Naive B cell (primary cell): ENCODE measurements around the gene IGFBP6. TPM values are rescaled to one million over a fixed set of nuclear protein-coding genes. Genes with fewer than 3 reads are reported as not detected.

Experiments used
- ATAC-seq, 2 donors: fragments of 150-1000 bp; cut with Tn5 transposase; 2 replicates each; pipeline ENCODE4 v1.10.0; 2021; ENCODE audit warnings: low read depth in 2 of 2, mild to moderate bottlenecking in 2 of 2, moderate library complexity in 2 of 2
- DNase-seq: peaks from one replicate; pipeline ENCODE4 v3.0.0; 2022
- H3K27ac Mint-ChIP-seq, 6 donors: one replicate each; pipeline ENCODE4 v1.8.0; 2020 to 2022; ENCODE audit warnings: mild to moderate bottlenecking in 6 of 6, mixed read lengths in 6 of 6, moderate library complexity in 5 of 6, inconsistent platforms in 2 of 6
- H3K27me3 Mint-ChIP-seq, 3 donors: one replicate each; pipeline ENCODE4 v1.8.0; 2021 to 2022; ENCODE audit warnings: mixed read lengths in 3 of 3, mild to moderate bottlenecking in 1 of 3
- H3K36me3 Mint-ChIP-seq, 2 donors: one replicate each; pipeline ENCODE4 v1.8.0; 2020 to 2022; ENCODE audit warnings: mixed read lengths in 2 of 2, inconsistent platforms in 1 of 2, mild to moderate bottlenecking in 1 of 2
- H3K4me1 Mint-ChIP-seq, 3 donors: one replicate each; pipeline ENCODE4 v1.8.0; 2020 to 2022; ENCODE audit warnings: mixed read lengths in 3 of 3, inconsistent platforms in 1 of 3, mild to moderate bottlenecking in 1 of 3, moderate library complexity in 1 of 3
- H3K4me3 Mint-ChIP-seq, 8 donors: one replicate each; pipeline ENCODE4 v1.8.0; 2020 to 2022; ENCODE audit warnings: mild to moderate bottlenecking in 8 of 8, mixed read lengths in 8 of 8, moderate library complexity in 8 of 8, inconsistent platforms in 2 of 8
- H3K9me3 Mint-ChIP-seq, 7 donors: one replicate each; pipeline ENCODE4 v1.8.0; 2020 to 2022; ENCODE audit warnings: mixed read lengths in 7 of 7, mild to moderate bottlenecking in 5 of 7, inconsistent platforms in 2 of 7, moderate library complexity in 1 of 7
- polyA plus RNA-seq, 6 donors: library from polyadenylated mRNA; unstranded; fragments of 300-500 nt; fragmentation: Illumina TruSeq; gene quantifications; one replicate each; pipeline ENCODE4 v1.2.3, GENCODE V29; 2021; ENCODE audit warnings: low read depth in 6 of 6

Gene IGFBP6
- polyA plus RNA-seq, 6 donors from 2014 or later, result not detected

DNA sequence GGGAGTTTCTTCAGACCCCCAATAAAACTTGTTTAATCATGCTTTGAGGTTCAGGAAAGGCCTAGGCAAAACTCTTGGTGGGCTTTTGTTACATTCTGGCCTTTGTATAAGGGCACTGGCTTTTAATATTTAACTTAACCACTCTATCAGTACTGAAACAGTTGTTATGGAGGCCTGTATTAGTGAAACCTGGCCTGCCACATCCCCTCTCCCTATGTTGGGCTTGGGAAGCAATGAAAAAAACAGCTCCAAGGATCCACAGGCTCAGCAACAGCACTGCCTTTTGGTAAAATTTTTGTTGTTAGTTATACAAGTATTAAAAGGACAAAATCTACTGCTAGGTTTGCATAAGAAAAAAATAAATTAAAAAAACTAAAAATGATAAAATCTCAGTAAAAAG, 16.5 kb downstream of the IGFBP6 start:
- Mint-ChIP-seq H3K4me1 (no peaks in the 10 kb centered on the region), H3K27ac (no peak overlapping the region), H3K9me3 (no peaks in the 10 kb centered on the region), H3K36me3 (no peaks in the 10 kb centered on the region), H3K27me3 (peaks cover 0 to 4% (median 0%) of the 10 kb centered on the region in 3 donors), H3K4me3 (no peak overlapping the region)
- no peak for DNase-seq
- ATAC-seq, result no peak

DNA sequence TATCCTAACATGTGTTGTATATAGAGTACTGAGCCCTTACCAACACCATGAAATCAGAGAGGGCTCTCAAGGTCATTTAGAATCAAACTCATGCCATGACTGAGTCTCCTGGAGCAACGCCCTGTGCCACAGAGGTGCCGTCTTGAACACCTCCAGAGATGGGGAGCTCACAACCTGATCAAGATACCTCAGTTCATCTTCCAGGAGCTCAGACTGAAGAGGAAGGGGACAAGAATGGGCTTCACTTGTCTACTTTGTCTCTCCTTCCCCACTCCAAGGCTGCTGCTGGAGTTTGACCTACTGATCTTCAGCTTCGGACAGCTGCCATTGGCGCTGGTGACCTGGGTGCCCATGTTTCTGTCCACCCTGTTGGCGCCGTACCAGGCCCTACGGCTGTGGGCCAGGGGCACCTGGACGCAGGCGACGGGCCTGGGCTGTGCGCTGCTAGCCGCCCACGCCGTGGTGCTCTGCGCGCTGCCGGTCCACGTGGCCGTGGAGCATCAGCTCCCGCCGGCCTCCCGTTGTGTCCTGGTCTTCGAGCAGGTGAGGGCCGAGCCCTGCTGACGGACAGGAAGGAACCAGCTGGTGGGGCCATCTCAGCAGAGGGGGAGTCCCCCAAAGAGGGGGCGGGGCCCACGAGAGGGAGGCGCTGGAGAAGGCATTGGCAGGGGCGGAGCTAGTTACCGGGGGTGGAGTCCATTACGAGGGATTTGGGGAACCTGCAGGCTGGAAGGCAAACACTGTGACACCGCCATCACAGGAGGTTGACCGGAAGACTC, 17.8 kb downstream of the IGFBP6 start:
- Mint-ChIP-seq H3K4me3 (no peak overlapping the region), H3K27me3 (peaks cover 0 to 4% (median 0%) of the 10 kb centered on the region in 3 donors), H3K36me3 (no peaks in the 10 kb centered on the region), H3K4me1 (no peaks in the 10 kb centered on the region), H3K9me3 (no peaks in the 10 kb centered on the region), H3K27ac (peak overlapping the region in 1 of 6 donors; percentile 63)
- DNase-seq, result no peak
- no peak for ATAC-seq

DNA sequence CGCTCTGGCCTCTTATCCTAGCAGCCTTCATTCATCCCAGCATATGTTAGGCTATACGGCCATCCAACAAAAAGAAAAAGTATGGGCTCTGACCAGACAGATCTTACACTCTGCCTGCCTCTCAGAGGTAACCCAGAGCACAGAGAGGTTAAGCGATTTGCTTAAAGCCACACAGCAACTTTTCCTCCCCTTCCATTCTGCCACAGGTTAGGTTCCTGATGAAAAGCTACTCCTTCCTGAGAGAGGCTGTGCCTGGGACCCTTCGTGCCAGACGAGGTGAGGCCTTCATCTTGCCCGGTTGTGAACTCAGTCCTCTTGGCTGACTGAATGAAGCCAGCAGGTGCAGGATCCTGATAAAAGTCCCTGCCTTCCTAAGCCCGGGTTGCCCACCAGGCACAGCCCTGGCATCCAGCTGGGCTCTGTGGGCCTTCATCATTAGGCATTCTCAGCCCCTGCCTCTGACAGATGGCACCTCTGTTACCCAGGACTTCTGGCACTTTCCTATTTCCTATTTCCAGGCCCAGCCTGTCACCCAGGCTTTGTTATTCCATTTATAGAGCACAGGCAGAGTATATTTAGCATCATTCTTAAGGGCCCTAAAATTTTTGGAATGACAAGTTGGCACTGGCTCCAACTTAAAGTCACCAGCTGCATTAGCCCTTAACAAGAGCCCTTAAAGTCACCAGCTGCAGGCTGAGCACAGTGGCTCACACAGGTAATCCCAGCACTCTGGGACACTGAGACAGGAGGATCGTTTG, 18.6 kb downstream of the IGFBP6 start:
- DNase-seq (no peak), ATAC-seq (no peak)
- no peaks in the 10 kb centered on the region for H3K4me1 Mint-ChIP-seq
- no peaks in the 10 kb centered on the region for H3K36me3 Mint-ChIP-seq
- H3K27ac Mint-ChIP-seq, result peak overlapping the region in 1 of 6 donors; percentile 22
- H3K27me3 Mint-ChIP-seq, result peaks cover 0 to 4% (median 0%) of the 10 kb centered on the region in 3 donors
- H3K4me3 Mint-ChIP-seq, result no peak overlapping the region
- no peaks in the 10 kb centered on the region for H3K9me3 Mint-ChIP-seq

DNA sequence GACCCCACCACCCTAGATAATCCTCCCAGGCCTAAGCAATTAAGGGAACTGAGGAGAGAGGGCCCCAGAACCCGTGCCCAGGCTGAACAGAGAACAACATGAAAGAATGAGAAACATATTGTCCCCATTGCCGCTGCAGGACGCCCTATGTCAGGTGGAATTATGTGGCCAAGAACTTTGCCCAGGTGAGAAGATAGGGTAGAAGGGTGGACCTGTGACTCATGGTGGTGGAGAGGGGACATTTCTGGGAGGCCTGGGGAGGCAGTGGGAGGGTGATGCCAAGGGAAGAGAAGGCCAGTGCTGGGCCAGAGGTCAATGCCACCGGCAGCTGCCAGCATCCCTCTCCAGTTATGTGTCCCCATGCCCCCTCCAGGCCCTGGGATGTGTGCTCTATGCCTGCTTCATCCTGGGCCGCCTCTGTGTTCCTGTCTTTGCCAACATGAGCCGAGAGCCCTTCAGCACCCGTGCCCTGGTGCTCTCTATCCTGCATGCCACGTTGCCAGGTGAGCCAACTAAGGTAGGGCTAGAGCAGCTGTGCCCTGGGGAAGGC, 21.4 kb downstream of the IGFBP6 start:
- no peak for ATAC-seq
- no peak for DNase-seq
- Mint-ChIP-seq H3K4me3 (no peak overlapping the region), H3K4me1 (no peaks in the 10 kb centered on the region), H3K27ac (no peak overlapping the region), H3K27me3 (no peaks in the 10 kb centered on the region), H3K36me3 (no peaks in the 10 kb centered on the region), H3K9me3 (no peaks in the 10 kb centered on the region)

DNA sequence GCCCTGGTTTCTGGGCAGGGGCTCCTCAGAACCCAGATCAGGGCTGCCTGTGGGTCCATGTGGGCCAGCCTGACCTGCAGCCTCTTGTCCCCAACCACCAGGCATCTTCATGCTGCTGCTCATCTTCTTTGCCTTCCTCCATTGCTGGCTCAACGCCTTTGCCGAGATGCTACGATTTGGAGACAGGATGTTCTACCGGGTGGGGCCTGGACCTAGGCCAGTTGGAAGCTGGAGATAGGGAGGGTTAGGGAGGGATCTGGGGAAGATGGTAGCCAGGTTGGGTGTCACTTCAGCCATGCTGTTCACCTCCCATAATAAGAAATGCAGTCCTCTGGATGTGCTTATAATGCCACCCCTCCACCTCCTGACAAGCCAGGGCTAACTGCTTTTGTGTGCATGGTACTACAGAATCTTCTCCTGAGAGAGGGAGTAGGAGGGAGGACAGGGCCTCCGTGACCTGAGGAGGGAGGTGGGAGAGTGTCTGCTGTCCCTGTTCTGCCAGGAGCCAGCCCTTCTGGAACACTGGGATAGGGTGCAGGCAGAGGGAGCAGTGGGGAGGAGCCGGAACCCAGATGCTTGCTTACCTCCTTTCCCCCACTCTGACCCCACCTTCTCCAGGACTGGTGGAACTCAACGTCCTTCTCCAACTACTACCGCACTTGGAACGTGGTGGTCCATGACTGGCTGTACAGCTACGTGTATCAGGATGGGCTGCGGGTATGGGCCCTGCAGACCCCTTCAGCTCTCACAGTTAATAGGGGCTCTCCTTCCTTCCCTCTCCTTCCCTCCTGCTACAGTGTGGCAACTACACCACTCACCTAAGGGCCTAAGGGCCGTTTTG, 23.4 kb downstream of the IGFBP6 start:
- Mint-ChIP-seq H3K36me3 (no peaks in the 10 kb centered on the region), H3K27ac (no peak overlapping the region), H3K9me3 (no peaks in the 10 kb centered on the region), H3K4me1 (no peaks in the 10 kb centered on the region), H3K4me3 (no peak overlapping the region), H3K27me3 (peaks cover 4 to 5% (median 5%) of the 10 kb centered on the region in 3 donors)
- DNase-seq (no peak), ATAC-seq (no peak)

DNA sequence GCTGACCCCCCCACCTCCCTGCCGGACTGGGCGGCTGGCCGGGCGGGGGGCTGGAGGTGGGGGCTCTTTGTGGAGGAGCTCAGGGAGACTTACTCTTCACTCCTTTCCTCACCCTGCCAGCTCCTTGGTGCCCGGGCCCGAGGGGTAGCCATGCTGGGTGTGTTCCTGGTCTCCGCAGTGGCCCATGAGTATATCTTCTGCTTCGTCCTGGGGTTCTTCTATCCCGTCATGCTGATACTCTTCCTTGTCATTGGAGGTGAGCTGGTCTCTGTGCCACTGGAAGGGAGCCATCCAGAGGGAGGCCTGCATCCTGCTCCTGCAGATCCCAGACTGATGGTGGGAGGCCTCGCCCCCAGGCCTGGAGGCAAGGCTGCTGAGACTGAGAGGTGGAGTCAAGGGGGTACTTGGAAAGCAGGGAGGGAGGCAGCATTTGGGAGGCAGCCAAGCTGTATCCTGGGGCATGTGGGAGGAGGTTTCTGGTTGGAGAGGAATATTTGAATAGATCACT, 25.5 kb downstream of the IGFBP6 start:
- H3K9me3 Mint-ChIP-seq, result no peaks in the 10 kb centered on the region
- H3K27ac Mint-ChIP-seq, result peak overlapping the region in 1 of 6 donors; percentile 87
- DNase-seq (no peak), ATAC-seq (no peak)
- H3K4me3 Mint-ChIP-seq, result peak overlapping the region in 1 of 8 donors; percentile 57
- peaks cover 5 to 16% (median 7%) of the 10 kb centered on the region in 3 donors for H3K27me3 Mint-ChIP-seq
- H3K4me1 Mint-ChIP-seq, result no peaks in the 10 kb centered on the region
- H3K36me3 Mint-ChIP-seq, result no peaks in the 10 kb centered on the region

DNA sequence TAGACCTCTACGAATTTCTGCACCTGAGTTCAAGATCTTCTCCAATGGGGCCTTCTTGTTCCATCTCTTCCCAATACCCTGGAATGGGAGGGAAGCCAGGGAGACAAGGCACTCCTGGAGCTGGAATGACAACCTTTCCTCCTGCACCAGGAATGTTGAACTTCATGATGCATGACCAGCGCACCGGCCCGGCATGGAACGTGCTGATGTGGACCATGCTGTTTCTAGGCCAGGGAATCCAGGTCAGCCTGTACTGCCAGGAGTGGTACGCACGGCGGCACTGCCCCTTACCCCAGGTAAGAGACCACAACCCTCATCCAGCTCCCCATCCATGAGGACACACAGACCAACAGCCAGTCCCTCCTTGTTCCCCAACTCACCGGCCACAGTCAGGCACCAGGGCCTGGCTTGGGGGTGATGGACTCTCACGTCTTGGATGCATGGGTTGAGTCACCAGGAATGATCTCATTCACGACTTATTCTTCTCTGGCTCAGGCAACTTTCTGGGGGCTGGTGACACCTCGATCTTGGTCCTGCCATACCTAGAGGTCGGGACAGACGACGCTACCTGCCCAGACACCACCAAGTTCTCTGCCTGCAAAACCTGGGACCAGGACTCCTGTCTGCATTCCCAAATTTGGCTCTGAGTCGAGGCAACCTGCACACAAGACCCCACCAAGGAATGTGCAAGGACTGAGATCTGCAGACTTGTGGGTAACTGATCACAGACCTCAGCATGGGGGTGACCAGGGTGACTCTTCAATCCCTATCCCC, 26.3 kb downstream of the IGFBP6 start:
- peak overlapping the region in 1 of 6 donors; percentile 2 for H3K27ac Mint-ChIP-seq
- peaks cover 5 to 17% (median 11%) of the 10 kb centered on the region in 3 donors for H3K27me3 Mint-ChIP-seq
- ATAC-seq (no peak), DNase-seq (no peak)
- H3K9me3 Mint-ChIP-seq, result no peaks in the 10 kb centered on the region
- no peak overlapping the region for H3K4me3 Mint-ChIP-seq
- no peaks in the 10 kb centered on the region for H3K4me1 Mint-ChIP-seq
- H3K36me3 Mint-ChIP-seq, result no peaks in the 10 kb centered on the region

DNA sequence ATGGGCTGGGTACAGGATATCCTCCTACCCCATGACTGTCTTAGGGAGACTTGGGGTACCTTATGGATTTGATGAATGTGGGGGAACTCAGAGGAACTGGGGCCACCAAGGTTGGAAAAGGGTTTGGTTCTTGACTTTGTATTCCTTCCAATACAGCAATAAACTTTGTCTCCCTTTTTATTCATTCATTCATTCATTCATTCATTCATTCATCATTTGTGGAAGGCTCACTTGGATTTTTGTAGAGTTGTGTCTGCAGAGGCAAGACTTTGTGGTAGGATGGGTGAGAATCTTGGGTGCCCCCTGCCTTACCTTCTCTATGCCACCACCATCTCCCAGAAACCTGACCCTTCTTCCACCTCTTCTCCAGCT, 26.9 kb downstream of the IGFBP6 start:
- DNase-seq, result no peak
- no peaks in the 10 kb centered on the region for H3K9me3 Mint-ChIP-seq
- H3K4me1 Mint-ChIP-seq, result peaks cover 3 to 4% (median 4%) of the 10 kb centered on the region in 3 donors
- peak overlapping the region in 1 of 6 donors; percentile 2 for H3K27ac Mint-ChIP-seq
- ATAC-seq, result no peak
- no peak overlapping the region for H3K4me3 Mint-ChIP-seq
- no peaks in the 10 kb centered on the region for H3K36me3 Mint-ChIP-seq
- H3K27me3 Mint-ChIP-seq, result peaks cover 8 to 23% (median 17%) of the 10 kb centered on the region in 3 donors

DNA sequence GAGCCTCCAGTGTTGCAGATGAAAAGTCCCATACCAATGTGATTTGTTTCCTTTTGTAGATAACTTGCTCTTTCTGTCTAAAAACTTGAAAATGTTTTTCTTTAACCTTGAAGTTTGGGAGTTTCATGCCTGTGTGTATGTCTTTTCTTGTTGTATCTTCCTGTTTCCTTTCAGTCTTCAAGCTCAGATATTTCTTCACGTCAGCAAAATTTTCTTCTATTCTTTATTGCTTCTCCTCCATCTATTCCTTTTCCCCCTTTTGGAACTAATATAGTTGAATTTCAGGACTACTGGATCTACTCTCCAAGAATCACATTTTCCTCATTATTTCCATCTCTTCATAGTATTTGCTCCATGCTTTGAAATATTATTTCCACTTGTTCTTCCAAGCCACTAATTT, 29.7 kb downstream of the IGFBP6 start:
- peaks cover 7 to 12% (median 8%) of the 10 kb centered on the region in 3 donors for H3K4me1 Mint-ChIP-seq

DNA sequence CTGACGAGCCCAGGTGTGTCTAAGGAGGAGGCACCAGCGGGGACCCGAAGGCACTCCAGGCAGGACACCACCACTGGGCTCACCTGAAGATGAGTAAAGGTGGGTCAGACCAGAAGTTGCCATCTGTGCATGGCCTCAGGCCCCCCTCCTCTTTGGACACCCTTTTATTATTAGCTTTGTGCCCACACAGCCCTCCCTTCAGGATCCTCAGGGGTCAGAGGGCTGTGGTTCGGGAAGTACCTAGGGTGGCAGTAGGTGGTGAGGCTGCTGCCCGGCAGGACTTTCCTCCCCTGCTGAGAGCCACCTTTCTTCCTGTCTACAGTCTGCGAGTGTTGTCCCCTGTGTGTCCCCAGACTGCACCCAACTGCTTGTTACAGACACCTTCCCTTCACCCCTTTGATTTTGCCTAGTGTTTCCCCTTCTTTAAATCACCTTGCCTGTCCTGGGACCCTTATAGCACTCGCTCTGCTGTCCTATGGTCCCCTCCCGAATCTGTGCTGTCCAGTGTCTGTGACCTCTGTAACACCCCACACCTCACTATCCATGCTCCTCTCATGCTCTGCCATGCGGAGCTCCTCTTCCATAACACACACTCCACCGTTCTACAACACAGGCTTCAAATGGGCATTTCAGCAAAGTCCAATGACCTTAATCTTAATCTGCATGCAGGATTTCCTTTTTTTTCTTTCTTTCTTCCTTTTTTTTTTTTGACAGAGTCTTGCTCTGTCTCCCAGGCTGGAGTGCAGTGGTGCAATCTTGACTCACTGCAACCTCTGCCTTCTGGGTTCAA, 31.5 kb downstream of the IGFBP6 start:
- ATAC-seq, result no peak
- H3K9me3 Mint-ChIP-seq, result no peaks in the 10 kb centered on the region
- H3K27ac Mint-ChIP-seq, result no peak overlapping the region

More for the DNA sequence above, 29.7 kb downstream of the IGFBP6 start:
- no peaks in the 10 kb centered on the region for H3K9me3 Mint-ChIP-seq
- DNase-seq (no peak), ATAC-seq (no peak)
- H3K27me3 Mint-ChIP-seq, result peaks cover 8 to 31% (median 26%) of the 10 kb centered on the region in 3 donors
- H3K27ac Mint-ChIP-seq, result peak overlapping the region in 1 of 6 donors; percentile 21
- no peaks in the 10 kb centered on the region for H3K36me3 Mint-ChIP-seq
- no peak overlapping the region for H3K4me3 Mint-ChIP-seq

DNA sequence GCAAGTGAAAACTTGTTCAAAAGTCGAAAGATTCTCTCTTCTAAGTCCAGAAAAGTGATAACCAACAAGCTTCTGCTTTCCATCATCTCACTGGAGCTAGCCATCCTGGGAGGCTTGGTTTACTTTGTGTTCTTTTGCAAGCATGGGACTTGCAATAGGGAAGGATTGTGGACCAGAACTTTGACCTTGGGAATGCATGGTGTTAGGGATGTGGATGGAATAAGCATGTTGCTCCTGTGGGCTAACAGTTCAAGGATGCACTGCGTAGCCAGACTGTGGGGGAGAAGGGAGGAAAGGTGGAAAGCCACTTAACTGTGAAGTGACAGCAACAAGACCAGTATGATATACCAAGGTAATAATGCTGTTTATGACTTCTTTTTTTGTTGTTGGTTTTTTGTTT, 34.4 kb downstream of the IGFBP6 start:
- H3K27me3 Mint-ChIP-seq, result peaks cover 4 to 23% (median 19%) of the 10 kb centered on the region in 3 donors
- H3K4me1 Mint-ChIP-seq, result peaks cover 7 to 12% (median 8%) of the 10 kb centered on the region in 3 donors
- peaks cover 0 to 8% (median 3%) of the 10 kb centered on the region in 7 donors for H3K9me3 Mint-ChIP-seq
- H3K4me3 Mint-ChIP-seq, result no peak overlapping the region
- no peak overlapping the region for H3K27ac Mint-ChIP-seq
- ATAC-seq (no peak), DNase-seq (no peak)
- H3K36me3 Mint-ChIP-seq, result no peaks in the 10 kb centered on the region

More for the DNA sequence above, 31.5 kb downstream of the IGFBP6 start:
- Mint-ChIP-seq H3K27me3 (peaks cover 8 to 31% (median 26%) of the 10 kb centered on the region in 3 donors), H3K4me1 (peaks cover 7 to 12% (median 8%) of the 10 kb centered on the region in 3 donors), H3K36me3 (no peaks in the 10 kb centered on the region), H3K4me3 (no peak overlapping the region)
- no peak for DNase-seq

DNA sequence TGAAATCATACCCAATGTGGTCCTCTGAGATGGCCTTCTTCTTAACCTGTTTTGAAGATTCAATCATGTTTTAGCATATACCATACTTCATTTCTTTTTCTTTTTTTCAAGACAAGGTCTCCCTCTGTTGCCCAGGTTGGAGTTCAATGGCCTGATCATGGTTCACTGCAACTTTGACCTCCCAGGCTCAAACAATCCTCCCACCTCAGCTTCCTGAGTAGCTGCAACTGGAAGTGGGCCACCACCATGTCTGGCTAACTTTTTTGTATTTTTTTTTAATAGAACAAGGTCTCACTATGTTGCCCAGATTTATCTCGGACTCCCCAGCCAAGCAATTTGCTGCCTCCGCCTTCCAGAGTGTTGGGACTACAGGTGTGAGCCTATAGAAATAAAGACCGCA, 36.3 kb downstream of the IGFBP6 start:
- Mint-ChIP-seq H3K4me3 (no peak overlapping the region), H3K27me3 (peaks cover 4 to 29% (median 18%) of the 10 kb centered on the region in 3 donors)
- no peak for DNase-seq

More for the DNA sequence above, 36.3 kb downstream of the IGFBP6 start:
- Mint-ChIP-seq H3K27ac (no peak overlapping the region), H3K36me3 (peaks cover 0 to 11% of the 10 kb centered on the region in 2 donors), H3K4me1 (peaks cover 7 to 12% (median 8%) of the 10 kb centered on the region in 3 donors), H3K9me3 (peaks cover 0 to 19% (median 14%) of the 10 kb centered on the region in 7 donors)
- no peak for ATAC-seq
